ENCODE measurements around the gene FYB1.
"Not testable (repeated sequence)": the region's sequence is repeated elsewhere in the genome, so short reads cannot be mapped to it uniquely, and the experiment has no call there.

Gene FYB1

DNA sequence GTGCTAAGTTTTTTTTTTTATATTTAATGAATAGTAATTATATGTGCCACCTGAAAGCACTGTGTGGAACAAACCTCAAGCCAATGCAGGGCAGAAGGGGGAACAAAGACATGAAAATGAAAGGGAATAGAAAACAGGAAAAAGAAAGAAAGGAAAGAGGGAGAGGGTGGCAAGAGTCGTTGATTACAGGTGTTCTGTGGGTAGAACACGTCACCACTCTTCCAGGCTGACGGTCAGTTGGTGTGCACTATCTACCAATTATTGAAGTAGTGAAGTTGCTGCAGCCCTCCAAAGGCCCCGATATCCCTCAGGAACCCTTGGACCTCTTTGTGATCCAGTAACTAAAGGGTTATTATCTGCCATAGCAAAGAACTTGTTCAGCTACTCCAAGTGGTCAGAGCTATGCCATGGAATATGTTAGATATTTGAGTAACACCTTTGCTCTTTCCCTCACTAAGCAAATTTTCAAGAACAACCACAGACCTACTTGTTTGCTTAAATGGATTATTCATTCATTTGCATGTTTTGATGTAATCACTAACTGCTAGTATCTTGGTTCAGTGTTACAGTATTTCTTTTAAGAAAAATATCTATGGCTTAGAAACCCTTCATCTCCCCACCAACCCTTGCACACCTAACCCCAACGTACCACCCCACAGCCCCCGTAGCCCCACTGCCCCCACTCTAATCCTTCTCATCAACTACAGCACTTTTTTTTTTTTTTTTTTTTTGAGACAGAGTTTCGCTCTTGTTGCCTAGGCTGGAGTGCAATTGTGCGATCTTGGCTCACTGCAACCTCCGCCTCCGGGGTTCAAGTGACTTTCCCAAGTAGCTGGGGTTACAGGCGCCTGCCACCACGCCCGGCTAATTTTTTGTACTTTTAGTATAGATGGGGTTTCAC, 31.3 kb downstream of the FYB1 start:
- DNase-seq (ENCODE audit: low read depth in 3 of 3) = no peak

DNA sequence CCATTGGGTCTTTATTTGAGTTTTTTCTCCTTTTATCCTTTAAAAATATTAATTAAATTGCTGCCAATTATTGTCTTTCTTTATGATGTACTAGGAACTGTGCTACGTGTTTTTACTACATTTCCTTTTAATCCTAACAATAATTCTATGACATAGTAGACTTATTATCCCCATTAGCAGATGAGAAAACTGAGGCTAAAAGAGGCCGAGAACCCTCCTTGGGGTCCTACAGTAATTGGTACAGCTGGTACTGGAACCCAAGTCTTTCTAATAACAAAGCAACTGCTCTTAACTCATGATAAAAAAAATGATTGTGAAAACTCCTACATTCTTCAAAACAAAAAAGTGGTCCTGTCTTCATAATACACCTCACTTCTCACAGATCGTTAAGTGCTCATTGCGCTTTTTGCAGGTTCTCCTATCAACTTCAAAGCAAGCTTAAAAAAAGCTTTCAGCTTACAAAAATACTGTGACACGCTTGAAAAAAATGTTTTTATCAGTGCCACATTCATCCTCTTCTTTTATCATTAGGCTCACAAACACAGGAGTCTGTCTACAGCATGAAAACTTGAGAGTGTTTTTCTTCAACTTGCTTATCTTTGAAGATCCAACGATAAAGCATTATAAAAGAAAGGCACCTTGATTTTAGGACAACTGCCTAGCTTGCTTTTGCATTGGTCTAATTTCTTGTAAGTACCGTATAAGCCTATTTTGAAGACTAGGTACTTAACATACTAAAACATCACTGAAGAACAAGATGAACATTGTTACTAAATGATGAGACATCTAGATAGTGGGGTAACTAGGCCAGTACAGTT, 32.4 kb downstream of the FYB1 start:
- no peak for DNase-seq (ENCODE audit: low read depth in 3 of 3)

DNA sequence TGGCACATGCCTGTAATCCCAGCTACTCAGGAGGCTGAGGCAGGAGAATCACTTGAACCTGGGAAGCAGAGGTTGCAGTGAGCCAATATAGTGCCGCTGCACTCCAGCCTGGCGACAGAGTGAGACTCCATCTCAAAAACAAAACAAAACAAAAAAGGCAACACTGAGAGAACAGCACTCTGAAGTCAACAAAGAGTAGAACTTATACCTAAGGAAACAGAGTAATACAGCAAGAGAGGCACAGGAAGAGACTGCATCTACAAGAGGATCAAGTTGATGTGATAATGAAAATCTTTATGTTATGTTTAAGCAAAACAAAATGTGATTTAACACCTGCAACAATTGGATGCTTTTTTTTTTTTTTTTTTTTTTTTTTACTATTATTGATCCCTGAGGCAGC, 33.1 kb downstream of the FYB1 start:
- DNase-seq (ENCODE audit: low read depth in 3 of 3) = no peak

DNA sequence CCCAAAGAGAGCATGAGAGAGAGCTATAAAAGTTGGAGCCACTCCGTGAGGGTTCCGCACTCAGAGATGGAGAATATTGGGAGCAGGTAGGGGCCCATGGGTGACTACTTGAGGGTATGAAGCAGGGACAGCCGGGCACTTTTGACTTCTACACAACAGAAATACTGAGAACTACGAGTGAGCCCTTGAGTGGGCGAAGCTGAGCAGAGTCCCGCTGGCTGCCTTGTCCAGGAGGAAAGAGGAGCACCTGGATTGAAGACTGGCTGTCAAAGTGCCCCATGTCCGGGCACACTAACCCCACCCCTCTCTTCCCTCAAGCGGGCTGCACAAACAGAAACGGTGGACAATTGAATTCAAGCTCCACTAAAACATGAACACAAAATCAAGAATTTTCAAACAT, 33.6 kb downstream of the FYB1 start:
- DNase-seq (ENCODE audit: low read depth in 3 of 3) = no peak

DNA sequence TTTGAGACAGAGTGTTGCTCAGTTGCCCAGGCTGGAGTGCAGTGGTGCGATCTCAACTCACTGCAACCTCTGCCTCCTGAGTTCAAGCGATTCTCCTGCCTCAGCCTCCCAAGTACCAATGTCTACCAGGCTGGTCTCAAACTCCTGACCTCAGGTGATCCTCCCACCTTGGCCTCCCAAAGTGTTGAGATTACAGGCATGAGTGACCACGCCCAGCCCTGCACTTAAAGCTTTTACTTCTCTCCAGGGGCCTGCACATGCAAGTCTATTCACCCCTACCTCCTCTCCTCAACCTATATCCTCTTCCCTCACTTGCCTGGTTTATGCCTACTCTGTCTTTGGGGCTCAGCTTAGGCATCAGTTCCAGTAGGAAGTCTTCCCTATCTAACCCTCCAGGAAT, 39.8 kb downstream of the FYB1 start:
- DNase-seq (ENCODE audit: low read depth in 3 of 3) = not testable (repeated sequence)

DNA sequence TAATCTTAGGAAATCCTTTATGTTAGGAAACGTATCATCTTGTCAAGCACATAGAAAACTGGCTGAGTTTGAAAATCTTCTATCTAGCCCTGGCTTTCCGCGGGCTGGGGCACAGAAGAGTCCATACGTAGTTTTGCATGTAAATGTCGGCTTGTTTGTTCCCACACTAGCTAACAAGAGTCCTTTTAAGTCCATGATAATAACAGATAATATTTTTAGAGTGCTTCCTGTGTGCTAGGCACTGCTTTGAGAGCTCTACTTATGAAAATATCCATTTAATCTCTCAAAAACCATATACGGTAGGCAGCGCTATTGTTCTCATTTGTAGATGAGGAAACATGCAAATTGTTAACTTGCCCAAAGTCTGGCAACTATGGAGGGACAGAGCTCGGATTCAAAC, 40.5 kb downstream of the FYB1 start:
- DNase-seq (ENCODE audit: low read depth in 3 of 3) = no peak

DNA sequence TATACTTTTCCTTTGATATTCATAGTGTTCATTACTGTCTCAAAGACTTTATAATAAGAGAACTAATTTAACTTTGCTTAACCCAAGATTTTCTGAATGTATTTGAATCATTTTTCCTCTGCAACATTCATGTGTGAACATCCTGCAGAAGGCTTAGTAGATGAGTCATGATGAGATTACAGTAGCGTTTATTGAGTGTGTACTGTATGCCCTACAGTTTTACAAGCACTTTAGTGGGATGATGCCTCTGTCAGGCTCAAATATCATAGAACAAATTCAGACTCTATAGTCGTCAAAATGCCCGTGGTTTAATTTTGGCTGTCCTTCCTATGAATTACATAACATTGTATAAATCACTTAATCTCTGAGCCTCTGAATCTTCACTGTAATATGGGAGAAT, 41.2 kb downstream of the FYB1 start:
- no peak for DNase-seq (ENCODE audit: low read depth in 3 of 3)

DNA sequence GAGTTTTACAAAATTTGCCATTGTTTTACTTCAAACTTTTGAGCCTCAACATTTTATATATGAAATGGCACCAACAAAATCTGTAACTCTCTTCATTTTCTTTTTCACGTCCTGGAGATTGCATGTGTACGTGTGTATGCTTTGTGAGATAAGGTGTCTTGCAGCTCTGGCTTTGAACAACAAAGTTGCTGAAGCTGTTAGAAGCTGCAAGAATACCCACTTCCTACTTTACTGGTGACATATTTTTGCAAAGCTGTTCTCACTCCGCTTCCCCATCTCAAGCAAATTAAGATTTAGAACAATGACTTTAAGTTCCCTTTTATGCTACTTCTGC, 41.8 kb downstream of the FYB1 start:
- no peak for DNase-seq (ENCODE audit: low read depth in 3 of 3)

DNA sequence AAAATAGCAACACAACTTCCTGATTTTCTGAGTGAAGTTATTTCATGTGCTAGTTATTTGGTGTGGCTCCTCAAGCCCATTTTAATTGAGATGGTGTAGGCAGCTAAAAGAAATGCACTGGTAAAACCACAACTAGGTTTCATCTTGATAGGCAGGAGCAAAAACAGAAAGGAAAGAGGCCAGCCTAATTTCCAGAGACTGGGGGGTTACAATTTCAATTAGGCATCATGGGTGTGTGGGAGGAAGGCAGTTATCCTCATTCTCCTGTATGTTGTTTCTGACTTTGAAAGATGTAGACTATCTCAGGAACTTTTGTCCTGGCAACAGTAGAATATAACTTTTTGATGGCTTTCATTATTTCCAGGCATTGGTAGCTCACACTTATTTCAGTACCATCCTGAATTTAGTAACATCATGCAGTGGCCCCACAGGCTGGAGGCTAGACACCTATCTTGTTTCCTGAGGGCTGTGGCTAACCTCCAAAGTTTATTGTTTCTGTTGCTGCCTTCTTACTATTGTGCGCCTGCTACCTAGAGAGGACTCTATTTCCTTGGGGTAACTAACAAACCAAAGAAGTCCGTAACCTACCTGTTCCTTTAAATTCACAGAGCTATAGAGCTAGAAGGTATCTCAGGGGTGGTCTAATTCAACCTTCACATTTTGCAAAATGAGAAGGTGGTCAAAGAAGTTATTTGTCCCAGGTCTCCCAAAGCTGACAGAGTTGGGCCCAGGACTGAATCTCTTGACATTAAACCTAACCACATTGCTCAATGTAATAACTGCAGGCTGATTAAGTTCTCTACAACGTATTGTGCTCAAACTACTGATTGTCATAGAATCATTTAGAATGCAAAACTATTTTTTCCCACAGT, 42.4 kb downstream of the FYB1 start:
- no peak for DNase-seq (ENCODE audit: low read depth in 3 of 3)

DNA sequence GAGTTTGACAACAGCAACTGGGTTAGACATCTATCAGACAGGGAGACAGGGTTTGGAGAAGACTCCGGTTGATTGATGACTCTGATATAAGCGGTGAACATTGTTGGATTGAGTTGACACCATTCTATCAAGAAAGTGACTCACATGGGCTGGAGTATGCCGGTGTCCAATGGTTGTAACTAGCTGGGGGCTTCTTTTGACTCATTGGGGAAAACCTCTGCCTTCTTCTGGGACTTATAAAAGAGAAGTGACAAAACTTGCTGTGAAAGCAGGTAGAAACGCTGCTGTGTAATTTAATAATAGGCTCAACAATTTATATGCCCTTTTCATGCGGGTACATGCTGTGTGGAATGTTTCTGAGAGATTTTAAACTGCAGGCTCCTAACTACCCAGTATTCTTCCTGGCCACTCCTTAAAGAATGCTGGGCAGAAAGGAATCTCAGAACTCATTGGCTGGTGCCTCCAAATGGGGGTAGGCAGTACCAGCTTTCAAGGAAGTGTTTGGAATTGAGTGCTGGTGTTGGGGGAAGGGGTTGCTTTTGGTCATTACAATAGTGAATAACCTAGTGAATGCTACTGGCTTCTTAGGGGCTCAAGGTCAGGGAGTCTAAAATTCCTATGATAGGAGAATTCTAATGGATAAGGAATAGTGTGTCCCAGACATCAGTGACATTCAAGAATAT, 43.9 kb downstream of the FYB1 start:
- DNase-seq (ENCODE audit: low read depth in 3 of 3) = no peak

DNA sequence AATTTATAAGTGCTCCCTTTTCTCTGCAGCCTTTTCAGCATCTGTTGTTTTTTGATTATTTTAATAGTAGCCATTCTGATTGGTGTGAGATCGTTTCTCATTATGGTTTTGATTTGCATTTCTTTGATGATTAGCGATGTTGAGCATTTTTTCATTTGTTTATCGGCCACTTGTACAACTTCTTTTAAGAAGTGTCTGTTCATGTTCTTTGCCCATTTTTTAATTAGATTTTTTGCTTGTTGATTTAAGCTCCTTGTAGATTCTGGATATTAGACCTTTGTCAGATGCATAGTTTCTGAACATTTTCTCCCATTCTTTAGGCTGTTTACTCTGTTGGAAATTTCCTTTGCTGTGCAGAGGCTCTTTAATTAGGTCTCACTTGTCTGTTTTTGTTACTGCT, 46.3 kb downstream of the FYB1 start:
- DNase-seq (ENCODE audit: low read depth in 3 of 3) = no peak

DNA sequence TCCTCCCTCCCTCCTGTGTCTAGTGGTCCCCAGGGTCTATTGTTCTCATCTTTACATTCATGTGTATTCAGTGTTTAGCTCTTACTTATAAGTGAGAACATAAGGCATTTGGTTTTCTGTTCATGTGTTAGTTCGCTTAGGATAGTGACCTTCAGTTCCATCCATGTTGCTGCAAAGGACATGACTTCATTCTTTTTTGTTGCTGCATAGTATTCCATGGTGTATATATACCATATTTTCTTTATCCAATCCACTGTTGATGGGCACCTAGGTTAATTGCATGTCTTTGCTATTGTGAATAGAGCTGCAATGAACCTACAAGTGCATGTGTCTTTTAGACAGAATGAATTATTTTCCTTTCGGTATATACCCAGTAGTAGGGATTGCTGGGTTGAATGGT, 46.8 kb downstream of the FYB1 start:
- no peak for DNase-seq (ENCODE audit: low read depth in 3 of 3)

DNA sequence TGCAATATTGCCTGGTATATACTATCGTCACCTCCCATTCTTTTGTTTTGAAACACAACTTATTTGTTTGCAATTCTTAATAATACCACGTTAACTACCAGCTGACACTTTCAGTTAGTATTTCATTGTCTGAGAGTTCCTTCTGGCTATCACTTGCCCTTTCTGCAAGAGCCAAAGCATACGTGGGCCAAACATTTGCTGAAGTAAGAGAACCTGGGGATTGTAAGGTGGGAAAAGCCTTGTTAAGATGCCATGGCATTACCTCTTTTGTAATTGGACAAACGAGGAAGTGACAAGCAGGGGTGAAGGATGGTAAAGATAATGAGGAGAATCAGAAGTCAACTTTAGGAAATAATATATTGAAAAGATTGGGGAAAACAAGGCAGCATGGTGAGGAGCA, 47.7 kb downstream of the FYB1 start:
- no peak for DNase-seq (ENCODE audit: low read depth in 3 of 3)

DNA sequence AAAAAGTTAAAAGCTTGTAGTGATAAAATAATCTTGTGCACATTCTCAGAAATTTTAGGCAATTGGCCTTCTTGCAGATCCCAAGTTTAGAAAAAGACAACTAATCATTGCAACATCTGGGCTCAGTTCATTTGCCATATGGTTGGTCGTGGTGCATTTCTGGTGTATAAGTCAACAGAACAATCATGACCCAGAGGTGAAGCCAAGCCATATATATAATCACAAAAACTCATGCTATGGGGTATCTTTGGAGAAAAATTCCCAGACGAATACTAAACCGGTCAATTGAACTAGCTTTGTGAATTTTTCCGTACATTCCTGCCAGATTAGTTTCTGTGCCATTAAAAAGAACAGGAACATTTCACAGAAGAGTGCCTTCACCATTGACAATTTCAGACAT, 50.3 kb downstream of the FYB1 start:
- DNase-seq (ENCODE audit: low read depth in 3 of 3) = no peak

DNA sequence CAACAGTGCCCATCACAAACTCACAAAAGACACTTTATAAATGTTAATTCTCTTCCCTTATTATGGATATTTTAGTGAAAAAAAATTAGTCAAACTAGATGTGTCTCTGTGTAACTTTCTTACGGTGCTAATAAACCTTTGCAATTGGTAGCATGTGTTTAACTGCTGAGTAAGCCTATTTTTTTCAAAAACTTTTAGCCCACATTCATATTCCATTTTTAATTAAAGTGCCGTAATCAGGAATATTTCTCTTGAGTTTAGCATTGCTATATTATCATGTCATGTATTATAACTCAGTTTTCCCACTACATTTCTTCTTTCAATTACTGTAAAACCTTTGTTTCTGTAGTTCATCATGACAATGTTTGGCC, 51.4 kb downstream of the FYB1 start:
- no peak for DNase-seq (ENCODE audit: low read depth in 3 of 3)

DNA sequence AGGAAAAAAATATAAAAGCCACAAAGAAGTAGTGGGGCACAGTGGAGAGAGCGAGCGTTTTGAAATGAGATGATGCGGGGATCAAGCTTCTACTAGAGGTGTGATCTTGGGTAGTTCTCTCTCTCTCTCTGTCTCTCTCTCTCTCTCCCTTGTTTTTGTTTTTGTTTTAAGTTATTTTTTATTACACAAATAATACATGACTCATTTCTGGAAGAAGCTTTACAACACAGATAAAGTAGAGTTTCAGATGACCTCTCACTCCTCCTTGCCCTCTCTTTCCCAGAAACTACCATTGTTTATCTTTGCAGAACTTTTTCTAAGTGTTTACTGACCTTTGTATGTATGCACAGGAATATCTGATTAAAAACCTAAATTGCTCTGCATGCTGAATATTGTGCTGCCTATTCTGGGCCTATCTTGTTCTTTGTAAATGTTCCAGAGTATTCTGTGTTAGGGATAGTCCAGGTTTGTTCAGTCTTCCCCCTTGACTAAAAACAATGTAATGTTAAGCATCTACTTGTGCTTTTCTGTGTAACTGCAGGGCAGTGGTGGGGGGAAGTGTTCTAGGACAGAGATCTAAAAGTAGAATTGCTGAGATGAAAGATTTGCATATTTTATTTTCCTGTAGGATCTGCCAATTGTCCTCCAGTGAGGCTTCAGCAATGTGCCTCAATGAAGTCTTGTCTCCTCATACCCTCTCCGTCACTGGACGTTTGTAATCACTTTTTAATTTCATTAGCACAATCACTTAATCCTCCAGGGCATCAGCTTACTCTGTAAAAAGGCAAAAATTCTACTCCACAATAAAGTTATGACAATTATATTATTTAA, 52.0 kb downstream of the FYB1 start:
- no peak for DNase-seq (ENCODE audit: low read depth in 3 of 3)

DNA sequence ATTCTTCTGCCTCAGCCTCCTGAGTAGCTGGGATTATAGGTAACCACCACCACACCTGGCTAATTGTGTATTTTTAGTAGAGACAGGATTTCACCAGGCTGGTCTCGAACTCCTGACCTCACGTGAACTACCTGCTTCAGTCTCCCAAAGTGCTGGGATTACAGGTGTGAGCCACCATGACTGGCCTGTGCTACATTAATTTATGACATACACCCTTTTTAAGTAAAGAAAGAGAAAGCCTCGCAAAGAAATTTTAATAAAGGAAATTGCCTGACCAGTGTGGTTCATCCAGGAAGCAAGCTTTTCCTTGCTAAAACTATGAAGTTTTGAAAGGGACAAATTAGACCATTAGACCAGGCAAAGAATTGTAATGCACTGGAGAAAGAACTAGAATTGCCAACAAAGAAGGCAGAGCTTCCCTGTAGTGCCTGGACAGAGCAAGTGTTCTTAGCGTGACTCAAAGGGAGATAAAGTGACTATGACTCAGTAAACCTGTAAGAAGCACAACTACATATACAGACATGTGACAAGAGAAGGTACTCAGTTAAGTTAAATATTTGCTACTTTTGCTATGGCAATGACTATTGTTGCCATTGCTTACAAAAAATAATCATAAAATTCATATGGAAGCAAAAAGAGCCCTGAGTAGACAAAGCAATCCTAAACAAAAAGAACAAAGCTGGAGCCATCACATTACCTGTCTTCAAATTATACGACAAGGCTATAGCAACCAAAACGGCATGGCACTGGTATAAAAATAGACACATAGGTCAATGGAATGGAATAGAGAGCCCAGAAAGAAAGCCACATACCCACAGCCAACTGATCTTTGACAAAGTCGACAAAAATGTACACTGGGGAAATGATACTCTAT, 54.6 kb downstream of the FYB1 start:
- no peak for DNase-seq (ENCODE audit: low read depth in 3 of 3)

DNA sequence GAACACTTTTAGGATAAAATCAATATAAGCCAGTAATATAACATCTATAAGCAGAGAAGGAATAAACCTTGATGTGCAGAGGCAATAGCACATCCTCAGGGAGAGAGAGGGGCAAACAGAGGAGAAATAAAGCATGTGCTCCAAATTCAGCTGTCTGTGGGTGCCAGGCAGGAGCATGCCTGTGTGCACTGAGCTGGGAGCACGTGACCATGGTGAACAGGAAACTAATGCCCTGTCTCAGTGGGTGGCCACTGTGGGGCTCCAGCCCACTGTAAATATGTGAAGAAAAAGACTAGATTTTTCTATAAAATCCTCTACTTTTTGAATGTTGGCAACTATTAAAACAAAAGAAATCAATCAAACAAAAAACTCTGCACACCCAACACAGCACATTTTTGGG, 55.3 kb downstream of the FYB1 start:
- DNase-seq (ENCODE audit: low read depth in 3 of 3) = no peak

DNA sequence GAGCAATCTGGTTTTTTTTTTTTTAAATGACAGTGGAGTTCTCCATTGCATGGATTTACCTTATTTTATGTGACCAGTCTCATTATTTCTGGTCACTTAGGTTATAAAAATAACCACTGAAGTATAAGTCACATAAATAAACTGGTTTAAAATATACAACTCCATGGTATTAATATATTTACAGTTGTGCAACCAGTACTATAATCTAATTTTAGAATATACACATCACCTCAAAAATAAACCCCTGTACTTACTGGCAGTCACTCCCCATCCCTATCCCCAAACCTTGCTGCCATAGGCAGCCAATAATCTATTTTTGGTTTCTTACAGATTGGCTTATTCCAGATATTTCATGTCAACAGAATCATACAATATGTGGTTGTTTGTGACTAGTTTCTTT, 57.8 kb downstream of the FYB1 start:
- no peak for DNase-seq (ENCODE audit: low read depth in 3 of 3)

All from stimulated activated CD4-positive, alpha-beta T cell treated with anti-CD3 and anti-CD28 coated beads, TNF-alpha, amount 100 ng/mL, for 24 hours (primary cell).